Parathyroid adenoma (tissue), 2 donors: ENCODE measurements around the gene DNMBP.
"Not testable (repeated sequence)": the region's sequence is repeated elsewhere in the genome, so short reads cannot be mapped to it uniquely, and the experiment has no call there.

Experiments used
- H2AFZ ChIP-seq: fragments of 300-600 bp; sonication (generic); one replicate; pipeline ENCODE4 v1.7.0; 2017; ENCODE audit warnings: antibody characterized with exemption, mild to moderate bottlenecking
- H3K27ac ChIP-seq: fragments of 300-600 bp; sonication (generic); one replicate; pipeline ENCODE4 v1.7.0; 2017
- H3K27me3 ChIP-seq: fragments of 300-600 bp; sonication (generic); one replicate; pipeline ENCODE4 v1.7.0; 2017; ENCODE audit warnings: low read length; ENCODE audit not compliant: control insufficient read depth, insufficient read depth
- H3K36me3 ChIP-seq: fragments of 300-600 bp; sonication (generic); one replicate; pipeline ENCODE4 v1.7.0; 2017; ENCODE audit warnings: low read length; ENCODE audit not compliant: control insufficient read depth, insufficient read depth
- H3K4me1 ChIP-seq: fragments of 300-600 bp; sonication (generic); one replicate; pipeline ENCODE4 v1.7.0; 2017; ENCODE audit warnings: control low read depth
- H3K4me2 ChIP-seq: fragments of 300-600 bp; sonication (generic); one replicate; pipeline ENCODE4 v1.7.0; 2017; ENCODE audit warnings: low read length
- H3K4me3 ChIP-seq: fragments of 300-600 bp; sonication (generic); one replicate; pipeline ENCODE4 v1.7.0; 2017; ENCODE audit warnings: low read depth, low read length
- H3K79me2 ChIP-seq: fragments of 300-600 bp; sonication (generic); one replicate; pipeline ENCODE4 v1.7.0; 2017; ENCODE audit warnings: control low read depth
- H3K9ac ChIP-seq: fragments of 300-600 bp; sonication (generic); one replicate; pipeline ENCODE4 v1.7.0; 2017; ENCODE audit warnings: mild to moderate bottlenecking
- H3K9me3 ChIP-seq: fragments of 300-600 bp; sonication (generic); one replicate; pipeline ENCODE4 v1.7.0; 2017; ENCODE audit warnings: low read length; ENCODE audit not compliant: control insufficient read depth
- CTCF ChIP-seq: fragments of 300-600 bp; sonication (generic); IDR thresholded peaks from one replicate; pipeline ENCODE4 v1.7.0; 2017; ENCODE audit warnings: antibody characterized with exemption, mild to moderate bottlenecking
- donor health status: primary hyperparathyroidism.

DNMBP gene

DNA sequence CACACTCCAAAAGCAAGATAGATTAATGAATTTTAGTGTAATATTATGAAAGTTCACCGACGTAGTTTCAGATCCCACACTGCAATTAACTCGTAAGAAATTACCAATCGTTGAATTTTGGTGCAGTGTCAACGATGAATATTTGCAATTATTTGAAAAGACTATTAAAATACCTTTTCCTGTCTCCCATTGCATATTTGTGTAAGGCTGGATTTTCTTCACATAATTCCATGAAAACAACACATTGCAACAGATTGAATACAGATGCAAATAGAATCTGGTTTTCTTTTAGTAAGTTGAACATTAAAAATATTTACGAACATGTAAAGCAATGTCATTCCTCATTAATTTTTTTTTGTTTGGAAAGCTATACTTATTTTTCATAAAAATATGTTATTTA is 50.9 kb downstream of the DNMBP start:
- TF ChIP-seq CTCF, result no peak
- Histone ChIP-seq H3K9ac (no peak overlapping the region), H3K27me3 (no peaks in the 10 kb centered on the region), H2AFZ (no peak overlapping the region), H3K27ac (no peak overlapping the region), H3K4me2 (no peak overlapping the region), H3K4me3 (no peak overlapping the region), H3K4me1 (peaks cover 9% of the 10 kb centered on the region), H3K79me2 (peaks cover 48% of the 10 kb centered on the region), H3K9me3 (no peaks in the 10 kb centered on the region), H3K36me3 (no peaks in the 10 kb centered on the region)

- no peak for TF ChIP-seq CTCF
- Histone ChIP-seq H2AFZ (no peak overlapping the region), H3K79me2 (peaks cover 52% of the 10 kb centered on the region), H3K36me3 (no peaks in the 10 kb centered on the region), H3K4me1 (peaks cover 11% of the 10 kb centered on the region), H3K9me3 (no peaks in the 10 kb centered on the region), H3K9ac (no peak overlapping the region), H3K4me3 (no peak overlapping the region), H3K27me3 (no peaks in the 10 kb centered on the region), H3K27ac (no peak overlapping the region), H3K4me2 (no peak overlapping the region)
These were observed 51.4 kb downstream of the DNMBP start for GRCh38 chr10:99958302-99958701.

DNA sequence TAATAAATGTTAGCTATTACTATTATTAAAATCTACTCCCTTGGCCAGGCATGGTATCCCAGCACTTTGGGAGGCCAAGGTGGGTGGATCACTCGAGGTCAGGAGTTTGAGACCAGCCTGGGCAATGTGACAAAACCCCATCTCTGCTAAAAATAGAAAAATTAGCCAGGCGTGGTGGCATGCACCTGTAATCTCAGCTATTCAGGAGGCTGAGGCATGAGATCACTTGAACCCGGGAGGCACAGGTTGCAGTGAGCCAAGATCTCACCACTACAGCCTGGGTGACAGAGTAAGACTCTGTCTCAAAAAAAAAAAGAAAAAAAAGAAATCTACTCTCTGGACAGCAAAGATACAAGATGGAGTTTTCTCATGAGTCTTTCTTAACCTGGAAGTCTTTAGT is 56.2 kb downstream of the DNMBP start:
- not testable (repeated sequence) for H3K9ac ChIP-seq, H3K4me3 ChIP-seq, H3K36me3 ChIP-seq, H3K4me1 ChIP-seq, H2AFZ ChIP-seq, H3K9me3 ChIP-seq, H3K27ac ChIP-seq, H3K27me3 ChIP-seq, H3K4me2 ChIP-seq
- peaks cover 89% of the 10 kb centered on the region for H3K79me2 ChIP-seq

- H3K4me1 ChIP-seq, result peaks cover 7% of the 10 kb centered on the region
- peaks cover 88% of the 10 kb centered on the region for H3K79me2 ChIP-seq
- no peak for TF ChIP-seq CTCF
- no peak overlapping the region for H3K4me3 ChIP-seq
- no peaks in the 10 kb centered on the region for H3K27me3 ChIP-seq
- H3K9ac ChIP-seq, result no peak overlapping the region
- H3K36me3 ChIP-seq, result no peaks in the 10 kb centered on the region
- no peak overlapping the region for H2AFZ ChIP-seq
- no peaks in the 10 kb centered on the region for H3K9me3 ChIP-seq
- no peak overlapping the region for H3K4me2 ChIP-seq
- no peak overlapping the region for H3K27ac ChIP-seq
These were observed 56.9 kb downstream of the DNMBP start for GRCh38 chr10:99952799-99953198.

DNA sequence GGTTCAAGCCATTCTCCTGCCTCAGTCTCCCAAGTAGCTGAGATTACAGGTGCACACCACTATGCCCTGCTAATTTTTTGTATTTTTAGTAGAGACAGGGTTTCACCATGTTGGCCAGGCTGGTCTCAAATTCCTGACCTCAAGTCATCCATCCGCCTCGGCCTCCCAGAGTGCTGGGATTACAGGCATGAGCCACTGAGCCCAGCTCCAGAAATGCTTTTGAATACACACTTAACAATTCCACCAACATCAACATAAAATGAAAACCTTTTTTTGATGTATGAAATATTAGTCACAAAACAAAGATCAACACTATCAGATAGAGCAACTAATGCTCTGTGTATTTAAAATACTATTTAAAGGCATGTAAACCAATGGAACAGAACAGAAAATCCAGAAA is 63.7 kb downstream of the DNMBP start:
- H3K36me3 ChIP-seq, H3K4me2 ChIP-seq, H3K4me3 ChIP-seq, H3K27me3 ChIP-seq, H3K9ac ChIP-seq, H3K9me3 ChIP-seq, H2AFZ ChIP-seq: not testable (repeated sequence)
- H3K4me1 ChIP-seq, result peaks cover 50% of the 10 kb centered on the region
- peak overlapping the region; percentile 67 for H3K27ac ChIP-seq
- peaks cover 73% of the 10 kb centered on the region for H3K79me2 ChIP-seq

- Histone ChIP-seq H3K27me3 (no peaks in the 10 kb centered on the region), H3K27ac (peak overlapping the region; percentile 67), H3K4me3 (no peak overlapping the region), H3K9me3 (no peaks in the 10 kb centered on the region), H3K4me1 (peaks cover 50% of the 10 kb centered on the region), H2AFZ (no peak overlapping the region), H3K9ac (no peak overlapping the region), H3K79me2 (peaks cover 70% of the 10 kb centered on the region), H3K36me3 (no peaks in the 10 kb centered on the region), H3K4me2 (no peak overlapping the region)
- TF ChIP-seq CTCF, result no peak
These were observed 64.5 kb downstream of the DNMBP start for GRCh38 chr10:99945263-99945662.
